ENCODE measurements around the gene NEMP2.
"Not testable (repeated sequence)": the region's sequence is repeated elsewhere in the genome, so short reads cannot be mapped to it uniquely, and the experiment has no call there.

NEMP2 gene

GRCh38 chr2:190488516-190489233 lies 45.8 kb downstream of the NEMP2 start:
- DNase-seq, result no peak

- DNase-seq, result no peak
Measured at GRCh38 chr2:190486037-190486623, 48.4 kb downstream of the NEMP2 start.

GRCh38 chr2:190482451-190482850 lies 52.1 kb downstream of the NEMP2 start:
- peak; percentile 20 for DNase-seq

- DNase-seq, result no peak
Measured at GRCh38 chr2:190481339-190481738, 53.2 kb downstream of the NEMP2 start.

GRCh38 chr2:190478572-190479195 lies 55.8 kb downstream of the NEMP2 start:
- DNase-seq, result no peak

- no peak for DNase-seq
Measured at GRCh38 chr2:190477661-190478454, 56.7 kb downstream of the NEMP2 start.

GRCh38 chr2:190470256-190470826 lies 64.2 kb downstream of the NEMP2 start:
- no peak for DNase-seq

GRCh38 chr2:190469771-190470170 lies 64.8 kb downstream of the NEMP2 start:
- DNase-seq, result peak; percentile 25

- peak; percentile 95 for DNase-seq
Measured at GRCh38 chr2:190468814-190469569, 65.5 kb downstream of the NEMP2 start.

GRCh38 chr2:190468354-190468753 lies 66.2 kb downstream of the NEMP2 start:
- not testable (repeated sequence) for DNase-seq

- DNase-seq, result peak; percentile 33
Measured at GRCh38 chr2:190467575-190468083, 66.9 kb downstream of the NEMP2 start.

GRCh38 chr2:190466819-190467446 lies 67.6 kb downstream of the NEMP2 start:
- no peak for DNase-seq

GRCh38 chr2:190465060-190465459 lies 69.5 kb downstream of the NEMP2 start:
- no peak for DNase-seq

- no peak for DNase-seq
Measured at GRCh38 chr2:190462611-190463010, 71.9 kb downstream of the NEMP2 start.

GRCh38 chr2:190462181-190462580 lies 72.3 kb downstream of the NEMP2 start:
- no peak for DNase-seq

GRCh38 chr2:190460487-190460886 lies 74.0 kb downstream of the NEMP2 start:
- no peak for DNase-seq

GRCh38 chr2:190459881-190460280 lies 74.6 kb downstream of the NEMP2 start:
- DNase-seq, result no peak

GRCh38 chr2:190458352-190459107 lies 76.0 kb downstream of the NEMP2 start:
- no peak for DNase-seq

- no peak for DNase-seq
Measured at GRCh38 chr2:190457256-190457655, 77.3 kb downstream of the NEMP2 start.

- no peak for DNase-seq
Measured at GRCh38 chr2:190456833-190457232, 77.7 kb downstream of the NEMP2 start.
